OCI-LY7 (cell line): Measurements from ENCODE around the gene SMIM35. TPM values are rescaled to one million over a fixed set of nuclear protein-coding genes. Genes with fewer than 3 reads are reported as not detected.

ENCODE experiments used
- BruUV-seq: library from RNA; stranded (reverse); fragments of 400-500 nt; replicated peaks from 2 replicates; lab custom pipeline; 2021; lab: Mats Ljungman, UMichigan
- CTCF ChIA-PET: fragments of 300-600 bp; sonication (Branson Sonifier 250); formaldehyde crosslinking; loops from one replicate; lab custom pipeline; 2022; ENCODE audit warnings: antibody characterized with exemption; ENCODE audit not compliant: unreplicated experiment; lab: Charles Lee
- POLR2A ChIA-PET: fragments of 300-600 bp; sonication (Branson Sonifier 250); formaldehyde crosslinking; loops from one replicate; lab custom pipeline; 2022; ENCODE audit warnings: antibody characterized with exemption; lab: Charles Lee
- DNase-seq: peaks from one replicate; pipeline ENCODE4 v3.0.0-alpha.2; 2015; ENCODE audit warnings: low spot score
- H2AFZ ChIP-seq: fragments of 200-600 bp; sonication (generic), shearing (Covaris generic); 2 replicates; pipeline ENCODE4 v1.6.1; 2014; ENCODE audit warnings: mild to moderate bottlenecking, antibody characterized with exemption, low read length, moderate library complexity
- H3K27ac ChIP-seq: fragments of 200-600 bp; sonication (generic); 2 replicates; pipeline ENCODE4 v1.5.1; 2014; ENCODE audit warnings: mixed run types, low read depth, mild to moderate bottlenecking, moderate library complexity, low read length, inconsistent platforms; ENCODE audit not compliant: poor library complexity, severe bottlenecking
- H3K36me3 ChIP-seq: fragments of 200-600 bp; sonication (generic); 2 replicates; pipeline ENCODE4 v1.6.1; 2014; ENCODE audit warnings: mild to moderate bottlenecking, antibody characterized with exemption, low read length, moderate library complexity, mixed read lengths; ENCODE audit not compliant: insufficient read depth
- H3K4me1 ChIP-seq: fragments of 200-600 bp; sonication (generic); 2 replicates; pipeline ENCODE4 v1.5.1; 2014; ENCODE audit warnings: mild to moderate bottlenecking, low read length; ENCODE audit not compliant: insufficient read depth, poor library complexity, severe bottlenecking
- H3K4me2 ChIP-seq: fragments of 200-600 bp; sonication (generic); 2 replicates; pipeline ENCODE4 v1.6.1; 2014; ENCODE audit warnings: mild to moderate bottlenecking, low read length
- H3K4me3 ChIP-seq: fragments of 200-600 bp; sonication (generic); 2 replicates; pipeline ENCODE4 v1.5.1; 2014; ENCODE audit warnings: mild to moderate bottlenecking, low read depth, low read length; ENCODE audit not compliant: poor library complexity, severe bottlenecking
- H3K79me2 ChIP-seq: fragments of 200-600 bp; sonication (generic); 2 replicates; pipeline ENCODE4 v1.6.1; 2016; ENCODE audit warnings: low read depth, mild to moderate bottlenecking, low read length, moderate library complexity, mixed read lengths; ENCODE audit not compliant: insufficient read depth
- H3K9me2 ChIP-seq: fragments of 200-600 bp; sonication (generic); 2 replicates; pipeline ENCODE4 v1.6.1; 2016; ENCODE audit warnings: mild to moderate bottlenecking, low read length, mixed read lengths; ENCODE audit not compliant: insufficient read depth
- H3K9me3 ChIP-seq: fragments of 200-600 bp; sonication (generic); 2 replicates; pipeline ENCODE4 v1.6.1; 2014; ENCODE audit warnings: mild to moderate bottlenecking, mixed run types, low read length, mixed read lengths
- H4K20me1 ChIP-seq: fragments of 200-600 bp; sonication (generic); 2 replicates; pipeline ENCODE4 v1.6.1; 2014; ENCODE audit warnings: mild to moderate bottlenecking, antibody characterized with exemption, low read length, moderate library complexity, mixed read lengths; ENCODE audit not compliant: insufficient read depth
- CTCF ChIP-seq: fragments of 200-600 bp; sonication (generic); conservative IDR thresholded peaks from 2 replicates; pipeline ENCODE4 v1.5.1; 2014; ENCODE audit warnings: mild to moderate bottlenecking, antibody characterized with exemption, low read length, moderate library complexity, mixed read lengths
- EZH2phosphoT487 ChIP-seq: fragments of 200-600 bp; sonication (generic); IDR thresholded peaks from 2 replicates; pipeline ENCODE4 v1.6.1; 2018; ENCODE audit warnings: low read depth, borderline replicate concordance, mild to moderate bottlenecking, mixed run types, antibody characterized with exemption, low read length, moderate library complexity, mixed read lengths
- intact Hi-C: fragments of 100-400 bp; cut with micrococcal nuclease; formaldehyde crosslinking; loops from one replicate; pipeline ENCODE4 v1.10.0; 2022; ENCODE audit not compliant: unreplicated experiment
- total RNA-seq, 2 experiments: library from RNA; depleted of rRNA in 1 of 2; stranded (reverse); fragments of >200 nt in 1 of 2; shearing (Covaris generic) in 1 of 2; gene quantifications; 2 replicates each; pipeline ENCODE4 v1.2.3, GENCODE V29; 2014 to 2022

The SMIM35 gene
- total RNA-seq, 2 experiments from 2014 or later, result 0.06 to 0.67 TPM

- BruUV-seq, result no TSS peak
- Histone ChIP-seq H3K9me3 (no peaks in the 10 kb centered on the region), H2AFZ (no peak overlapping the region), H3K4me2 (no peak overlapping the region), H3K36me3 (peaks cover 62% of the 10 kb centered on the region), H3K27ac (no peak overlapping the region), H3K9me2 (no peaks in the 10 kb centered on the region), H4K20me1 (no peaks in the 10 kb centered on the region), H3K4me3 (no peak overlapping the region), H3K79me2 (no peaks in the 10 kb centered on the region), H3K4me1 (peaks cover 27% of the 10 kb centered on the region)
- intact Hi-C loops, result no loop called here
- CTCF ChIA-PET, result no interaction called here
- TF ChIP-seq CTCF (no peak), EZH2phosphoT487 (no peak)
- DNase-seq, result no peak
- POLR2A ChIA-PET, result interaction anchor here (0.9 kb wide), 1 partner anchor 12 kb away, joined by 3 read pairs; no protein-coding TSS in a partner anchor
Measured at GRCh38 chr11:117999354-117999993, 87.3 kb downstream of the SMIM35 start.

- H3K4me3 ChIP-seq, result no peak overlapping the region
- no peaks in the 10 kb centered on the region for H3K79me2 ChIP-seq
- ChIA-PET POLR2A (interaction anchor here (0.7 to 2.7 kb wide), 2 partner anchors 8 to 55 kb away, joined by 3 to 14 read pairs; no protein-coding TSS in a partner anchor), CTCF (no interaction called here)
- no TSS peak for BruUV-seq
- H4K20me1 ChIP-seq, result no peaks in the 10 kb centered on the region
- H3K27ac ChIP-seq, result no peak overlapping the region
- DNase-seq, result no peak
- H3K4me2 ChIP-seq, result no peak overlapping the region
- no peaks in the 10 kb centered on the region for H3K9me2 ChIP-seq
- H3K36me3 ChIP-seq, result peaks cover 68% of the 10 kb centered on the region
- TF ChIP-seq CTCF (no peak), EZH2phosphoT487 (no peak)
- H3K4me1 ChIP-seq, result peaks cover 30% of the 10 kb centered on the region
- H3K9me3 ChIP-seq, result no peaks in the 10 kb centered on the region
- intact Hi-C loops, result no loop called here
- no peak overlapping the region for H2AFZ ChIP-seq
Measured at GRCh38 chr11:117998664-117999353, 88.0 kb downstream of the SMIM35 start.
